ENCODE results near the gene GUCA1A. TPM values are rescaled to one million over a fixed set of nuclear protein-coding genes. Genes with fewer than 3 reads are reported as not detected.

Gene GUCA1A
- total RNA-seq, 1 experiment from 2014 or later: 17.2 TPM

DNA sequence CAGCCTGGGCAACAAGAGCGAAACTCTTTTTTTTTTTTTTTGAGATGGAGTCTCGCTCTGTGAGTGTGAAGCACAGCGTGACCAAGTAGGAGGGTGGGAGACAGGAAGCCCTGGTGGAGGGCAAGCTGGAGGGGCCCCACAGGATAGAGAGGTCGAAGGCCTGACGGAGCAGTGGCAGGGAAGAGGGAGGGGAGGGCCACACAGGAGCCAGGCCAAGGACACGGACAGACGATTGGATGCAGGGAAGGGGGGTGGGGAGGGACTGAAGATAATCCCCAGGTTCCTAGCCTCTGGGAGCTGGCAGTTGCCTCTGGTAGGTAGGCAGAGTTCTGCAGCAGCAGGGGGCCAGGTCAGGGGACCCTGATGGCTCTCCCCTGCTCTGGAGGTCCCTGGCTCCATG, 10.8 kb upstream of the GUCA1A start:
- no peak overlapping the region for H2BK120ac ChIP-seq (ENCODE audit: low read depth, low read length, poor library complexity, severe bottlenecking)
- no peak overlapping the region for H4K5ac ChIP-seq (ENCODE audit: insufficient read length, low read depth, low read length)
- no peak overlapping the region for H2BK12ac ChIP-seq (ENCODE audit: insufficient read length, low read depth, low read length)
- Mint-ChIP-seq H3K27ac (no peak overlapping the region; a peak in 1 of 7 replicates), H3K36me3 (ENCODE audit: insufficient read depth in 1 of 3, low read depth in 3 of 3) (no peaks in the 10 kb centered on the region), H3K27me3 (ENCODE audit: low read depth) (peaks cover 20% of the 10 kb centered on the region), H3K9me3 (no peaks in the 10 kb centered on the region), H3K4me1 (peaks cover 51 to 69% of the 10 kb centered on the region in 2 experiments), H3K4me3 (no peak overlapping the region)
- TF ChIP-seq, protein P1, sequence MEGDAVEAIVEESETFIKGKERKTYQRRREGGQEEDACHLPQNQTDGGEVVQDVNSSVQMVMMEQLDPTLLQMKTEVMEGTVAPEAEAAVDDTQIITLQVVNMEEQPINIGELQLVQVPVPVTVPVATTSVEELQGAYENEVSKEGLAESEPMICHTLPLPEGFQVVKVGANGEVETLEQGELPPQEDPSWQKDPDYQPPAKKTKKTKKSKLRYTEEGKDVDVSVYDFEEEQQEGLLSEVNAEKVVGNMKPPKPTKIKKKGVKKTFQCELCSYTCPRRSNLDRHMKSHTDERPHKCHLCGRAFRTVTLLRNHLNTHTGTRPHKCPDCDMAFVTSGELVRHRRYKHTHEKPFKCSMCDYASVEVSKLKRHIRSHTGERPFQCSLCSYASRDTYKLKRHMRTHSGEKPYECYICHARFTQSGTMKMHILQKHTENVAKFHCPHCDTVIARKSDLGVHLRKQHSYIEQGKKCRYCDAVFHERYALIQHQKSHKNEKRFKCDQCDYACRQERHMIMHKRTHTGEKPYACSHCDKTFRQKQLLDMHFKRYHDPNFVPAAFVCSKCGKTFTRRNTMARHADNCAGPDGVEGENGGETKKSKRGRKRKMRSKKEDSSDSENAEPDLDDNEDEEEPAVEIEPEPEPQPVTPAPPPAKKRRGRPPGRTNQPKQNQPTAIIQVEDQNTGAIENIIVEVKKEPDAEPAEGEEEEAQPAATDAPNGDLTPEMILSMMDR (conservative IDR thresholded peaks at IDR 0.05): no peak
- H4K8ac ChIP-seq (replicated peaks; ENCODE audit: insufficient read length, low read depth, low read length): no peak overlapping the region
- H3K23me2 ChIP-seq (ENCODE audit: insufficient read length, low read depth, low read length, poor library complexity, severe bottlenecking): no peaks in the 10 kb centered on the region
- H3K79me1 ChIP-seq (ENCODE audit: insufficient read depth, low read depth, low read length, poor library complexity, severe bottlenecking): no peaks in the 10 kb centered on the region
- H3K27me3 ChIP-seq (ENCODE audit: insufficient read depth, low read length): peaks cover 2% of the 10 kb centered on the region; the same call in 1 of the 2 replicates
- H4K91ac ChIP-seq (ENCODE audit: insufficient read length, low read depth, low read length): no peak overlapping the region
- H3K27ac ChIP-seq (ENCODE audit: insufficient read length, low read depth, low read length): no peak overlapping the region
- H3K4me2 ChIP-seq (ENCODE audit: insufficient read depth, insufficient read length, low read length): no peak overlapping the region
- H3K79me2 ChIP-seq (ENCODE audit: insufficient read depth, low read length): no peaks in the 10 kb centered on the region
- no peak overlapping the region for H3K56ac ChIP-seq (ENCODE audit: insufficient read length, low read depth, low read length)
- no peak overlapping the region for H3K23ac ChIP-seq (ENCODE audit: insufficient read length, low read depth, low read length)
- no peaks in the 10 kb centered on the region for H3K9me3 ChIP-seq (ENCODE audit: control insufficient read depth, low read depth, low read length)
- H2BK15ac ChIP-seq (ENCODE audit: low read depth, low read length): no peak overlapping the region
- H2BK5ac ChIP-seq (ENCODE audit: insufficient read length, low read length): no peak overlapping the region
- peak; percentile 53 for DNase-seq
- H2BK20ac ChIP-seq (ENCODE audit: low read depth, low read length, poor library complexity, severe bottlenecking): no peak overlapping the region
- no peaks in the 10 kb centered on the region; the same call in 1 of the 2 replicates for H3K4me1 ChIP-seq (ENCODE audit: insufficient read depth, low read length)
- no peak overlapping the region for H3K9ac ChIP-seq (ENCODE audit: extremely low read depth, insufficient read length, low read length)
- H3T11ph ChIP-seq (ENCODE audit: low read length): no peak overlapping the region
- no peak overlapping the region for H2AK5ac ChIP-seq (ENCODE audit: insufficient read length, low read length)
- no CpG with 5 or more reads among the region's 7 CpGs for WGBS (ENCODE audit: extremely low coverage, insufficient read length, low lambda C conversion rate)
- no peak overlapping the region for H3K4ac ChIP-seq (ENCODE audit: low read depth, low read length)
- H2AFZ ChIP-seq (ENCODE audit: low read length): no peak overlapping the region
- no peaks in the 10 kb centered on the region for H4K20me1 ChIP-seq (ENCODE audit: control insufficient read depth, insufficient read depth, insufficient read length)
- no peak overlapping the region for H3K18ac ChIP-seq (ENCODE audit: insufficient read length, low read depth, low read length)
- no peak overlapping the region for H3K14ac ChIP-seq (ENCODE audit: insufficient read depth, low read length)
